CD8-positive, alpha-beta memory T cell (primary cell): ENCODE measurements around the gene SPRED2. TPM values are rescaled to one million over a fixed set of nuclear protein-coding genes. Genes with fewer than 3 reads are reported as not detected.

ENCODE experiments used
- CTCF ChIA-PET: fragments of 350-600 bp; sonication (Branson Sonifier 250); formaldehyde crosslinking; loops from one replicate; lab custom pipeline; 2021; ENCODE audit warnings: antibody characterized with exemption; lab: Charles Lee
- POLR2A ChIA-PET: fragments of 350-600 bp; sonication (Branson Sonifier 250); formaldehyde crosslinking; loops from one replicate; lab custom pipeline; 2021; ENCODE audit warnings: antibody characterized with exemption; lab: Charles Lee
- DNase-seq, 5 donors: peaks; one replicate each; pipeline versions ENCODE4 v3.0.0 to v3.0.0-alpha.2; 2020 to 2022; ENCODE audit warnings: mixed read lengths in 1 of 5
- H3K27ac ChIP-seq: one replicate; pipeline ENCODE4 v1.7.0; 2013; ENCODE audit warnings: low read depth, mild to moderate bottlenecking, low read length, moderate library complexity
- H3K27me3 ChIP-seq: 2 replicates; pipeline ENCODE4 v1.7.0; 2013; ENCODE audit warnings: low read length, mild to moderate bottlenecking; ENCODE audit not compliant: insufficient read depth, poor library complexity, severe bottlenecking
- H3K36me3 ChIP-seq: 2 replicates; pipeline ENCODE4 v1.7.0; 2013; ENCODE audit warnings: mild to moderate bottlenecking, low read length, moderate library complexity; ENCODE audit not compliant: insufficient read depth
- H3K4me1 ChIP-seq: 2 replicates; pipeline ENCODE4 v1.7.0; 2013; ENCODE audit warnings: mild to moderate bottlenecking, low read length, moderate library complexity; ENCODE audit not compliant: insufficient read depth
- H3K4me3 ChIP-seq: 2 replicates; pipeline ENCODE4 v1.7.0; 2013; ENCODE audit warnings: mild to moderate bottlenecking, low read length
- H3K9me3 ChIP-seq: 2 replicates; pipeline ENCODE4 v1.7.0; 2013; ENCODE audit warnings: mild to moderate bottlenecking, low read length
- H3K27ac Mint-ChIP-seq, 8 donors: one replicate each; pipeline ENCODE4 v1.8.0; 2020 to 2021; ENCODE audit warnings: mixed read lengths in 8 of 8, mild to moderate bottlenecking in 6 of 8, inconsistent platforms in 3 of 8, moderate library complexity in 3 of 8
- H3K27me3 Mint-ChIP-seq, 2 donors: one replicate each; pipeline ENCODE4 v1.8.0; 2020 to 2021; ENCODE audit warnings: mixed read lengths in 2 of 2, mild to moderate bottlenecking in 1 of 2, moderate library complexity in 1 of 2
- H3K36me3 Mint-ChIP-seq, 3 donors: one replicate each; pipeline ENCODE4 v1.8.0; 2020 to 2021; ENCODE audit warnings: mixed read lengths in 3 of 3, inconsistent platforms in 1 of 3, mild to moderate bottlenecking in 1 of 3
- H3K4me1 Mint-ChIP-seq, 3 donors: one replicate each; pipeline ENCODE4 v1.8.0; 2020 to 2021; ENCODE audit warnings: mixed read lengths in 3 of 3, inconsistent platforms in 1 of 3, mild to moderate bottlenecking in 1 of 3
- H3K4me3 Mint-ChIP-seq, 7 donors: one replicate each; pipeline ENCODE4 v1.8.0; 2020 to 2021; ENCODE audit warnings: mixed read lengths in 7 of 7, mild to moderate bottlenecking in 6 of 7, moderate library complexity in 4 of 7, inconsistent platforms in 2 of 7
- H3K9me3 Mint-ChIP-seq, 5 donors: one replicate each; pipeline ENCODE4 v1.8.0; 2020 to 2022; ENCODE audit warnings: mixed read lengths in 5 of 5, mild to moderate bottlenecking in 3 of 5, moderate library complexity in 2 of 5, inconsistent platforms in 1 of 5
- polyA plus RNA-seq: library from polyadenylated mRNA; unstranded; fragments of 300-500 nt; fragmentation: Illumina TruSeq; gene quantifications from one replicate; pipeline ENCODE4 v1.2.3, GENCODE V29; 2021
- total RNA-seq, 2 experiments: library from RNA; stranded (reverse); gene quantifications; one replicate each; pipeline ENCODE4 v1.2.3, GENCODE V29; 2021

Gene SPRED2
- total and polyA plus RNA-seq, 3 experiments from 2014 or later: 1.3 to 4.0 (median 3.0) TPM

- no peaks in the 10 kb centered on the region for H3K9me3 ChIP-seq
- no peak overlapping the region for H3K27ac ChIP-seq
- Mint-ChIP-seq H3K4me3 (no peak overlapping the region), H3K9me3 (no peaks in the 10 kb centered on the region), H3K27ac (no peak overlapping the region), H3K27me3 (peaks cover 4 to 5% of the 10 kb centered on the region in 2 donors), H3K4me1 (no peaks in the 10 kb centered on the region), H3K36me3 (peaks cover 0 to 14% (median 0%) of the 10 kb centered on the region in 3 donors)
- ChIA-PET CTCF (interaction anchor here (0.7 kb wide), 1 partner anchor 17 kb away, joined by 3 read pairs; no protein-coding TSS in a partner anchor), POLR2A (no interaction called here)
- no peaks in the 10 kb centered on the region for H3K4me1 ChIP-seq
- H3K4me3 ChIP-seq: no peak overlapping the region
- DNase-seq: no peak
- H3K27me3 ChIP-seq: no peaks in the 10 kb centered on the region
- H3K36me3 ChIP-seq: no peaks in the 10 kb centered on the region
Observed at GRCh38 chr2:65350651-65351056, 81.7 kb downstream of the SPRED2 start.

- Histone ChIP-seq H3K9me3 (no peaks in the 10 kb centered on the region), H3K27me3 (no peaks in the 10 kb centered on the region), H3K36me3 (no peaks in the 10 kb centered on the region), H3K4me1 (no peaks in the 10 kb centered on the region), H3K4me3 (no peak overlapping the region), H3K27ac (no peak overlapping the region)
- Mint-ChIP-seq H3K4me1 (no peaks in the 10 kb centered on the region), H3K27ac (peak overlapping the region in 1 of 8 donors; percentile 4), H3K9me3 (no peaks in the 10 kb centered on the region), H3K27me3 (peaks cover 4 to 5% of the 10 kb centered on the region in 2 donors), H3K4me3 (no peak overlapping the region), H3K36me3 (peaks cover 0 to 14% (median 0%) of the 10 kb centered on the region in 3 donors)
- ChIA-PET POLR2A (no interaction called here), CTCF (no interaction called here)
- no peak for DNase-seq
Observed at GRCh38 chr2:65349863-65350262, 82.5 kb downstream of the SPRED2 start.

GRCh38 chr2:65347913-65348312 lies 84.5 kb downstream of the SPRED2 start:
- Mint-ChIP-seq H3K36me3 (peaks cover 0 to 14% (median 0%) of the 10 kb centered on the region in 3 donors), H3K9me3 (no peaks in the 10 kb centered on the region), H3K4me3 (no peak overlapping the region), H3K4me1 (peaks cover 0 to 3% (median 0%) of the 10 kb centered on the region in 3 donors), H3K27ac (no peak overlapping the region), H3K27me3 (peaks cover 4 to 5% of the 10 kb centered on the region in 2 donors)
- no peak overlapping the region for H3K27ac ChIP-seq
- CTCF ChIA-PET: no interaction called here
- H3K4me3 ChIP-seq: no peak overlapping the region
- DNase-seq: no peak
- no peaks in the 10 kb centered on the region for H3K27me3 ChIP-seq
- H3K4me1 ChIP-seq: no peaks in the 10 kb centered on the region
- POLR2A ChIA-PET: no interaction called here
- no peaks in the 10 kb centered on the region for H3K9me3 ChIP-seq
- H3K36me3 ChIP-seq: no peaks in the 10 kb centered on the region

GRCh38 chr2:65345631-65346030 lies 86.8 kb downstream of the SPRED2 start:
- no peak overlapping the region for H3K27ac ChIP-seq
- ChIA-PET POLR2A (no interaction called here), CTCF (no interaction called here)
- no peaks in the 10 kb centered on the region for H3K9me3 Mint-ChIP-seq
- no peaks in the 10 kb centered on the region for H3K9me3 ChIP-seq
- DNase-seq: no peak
- no peaks in the 10 kb centered on the region for H3K36me3 ChIP-seq
- H3K4me1 Mint-ChIP-seq: peaks cover 0 to 3% (median 0%) of the 10 kb centered on the region in 3 donors
- H3K27ac Mint-ChIP-seq: no peak overlapping the region
- H3K36me3 Mint-ChIP-seq: peaks cover 0 to 14% (median 0%) of the 10 kb centered on the region in 3 donors
- H3K4me3 Mint-ChIP-seq: no peak overlapping the region
- no peak overlapping the region for H3K4me3 ChIP-seq
- H3K27me3 Mint-ChIP-seq: peaks cover 2 to 5% of the 10 kb centered on the region in 2 donors
- no peaks in the 10 kb centered on the region for H3K27me3 ChIP-seq
- no peaks in the 10 kb centered on the region for H3K4me1 ChIP-seq

GRCh38 chr2:65344689-65345088 lies 87.7 kb downstream of the SPRED2 start:
- Histone ChIP-seq H3K27ac (no peak overlapping the region), H3K4me3 (no peak overlapping the region), H3K27me3 (no peaks in the 10 kb centered on the region), H3K4me1 (no peaks in the 10 kb centered on the region), H3K36me3 (no peaks in the 10 kb centered on the region), H3K9me3 (no peaks in the 10 kb centered on the region)
- H3K4me1 Mint-ChIP-seq: peaks cover 0 to 3% (median 0%) of the 10 kb centered on the region in 3 donors
- peaks cover 2 to 5% of the 10 kb centered on the region in 2 donors for H3K27me3 Mint-ChIP-seq
- ChIA-PET POLR2A (no interaction called here), CTCF (no interaction called here)
- H3K27ac Mint-ChIP-seq: no peak overlapping the region
- H3K4me3 Mint-ChIP-seq: peak overlapping the region in 3 of 7 donors; percentile 13 to 80 (median 35)
- H3K36me3 Mint-ChIP-seq: peaks cover 0 to 14% (median 0%) of the 10 kb centered on the region in 3 donors
- no peak for DNase-seq
- no peaks in the 10 kb centered on the region for H3K9me3 Mint-ChIP-seq

GRCh38 chr2:65344182-65344581 lies 88.2 kb downstream of the SPRED2 start:
- H3K4me1 Mint-ChIP-seq: peaks cover 0 to 3% (median 0%) of the 10 kb centered on the region in 3 donors
- H3K4me1 ChIP-seq: no peaks in the 10 kb centered on the region
- ChIA-PET POLR2A (no interaction called here), CTCF (no interaction called here)
- peaks cover 2 to 5% of the 10 kb centered on the region in 2 donors for H3K27me3 Mint-ChIP-seq
- no peaks in the 10 kb centered on the region for H3K9me3 ChIP-seq
- H3K36me3 Mint-ChIP-seq: peaks cover 0 to 14% (median 0%) of the 10 kb centered on the region in 3 donors
- no peak for DNase-seq
- H3K4me3 ChIP-seq: no peak overlapping the region
- peak overlapping the region in 2 of 7 donors; percentile 35 to 80 for H3K4me3 Mint-ChIP-seq
- H3K36me3 ChIP-seq: no peaks in the 10 kb centered on the region
- H3K27ac ChIP-seq: no peak overlapping the region
- H3K27ac Mint-ChIP-seq: no peak overlapping the region
- H3K27me3 ChIP-seq: no peaks in the 10 kb centered on the region
- no peaks in the 10 kb centered on the region for H3K9me3 Mint-ChIP-seq

GRCh38 chr2:65343386-65343785 lies 89.0 kb downstream of the SPRED2 start:
- Mint-ChIP-seq H3K36me3 (peaks cover 0 to 14% (median 0%) of the 10 kb centered on the region in 3 donors), H3K27me3 (peaks cover 2 to 5% of the 10 kb centered on the region in 2 donors), H3K27ac (no peak overlapping the region), H3K9me3 (no peaks in the 10 kb centered on the region), H3K4me3 (no peak overlapping the region), H3K4me1 (peaks cover 0 to 3% (median 0%) of the 10 kb centered on the region in 3 donors)
- H3K36me3 ChIP-seq: no peaks in the 10 kb centered on the region
- H3K27ac ChIP-seq: no peak overlapping the region
- DNase-seq: no peak
- ChIA-PET POLR2A (no interaction called here), CTCF (no interaction called here)
- no peak overlapping the region for H3K4me3 ChIP-seq
- H3K9me3 ChIP-seq: no peaks in the 10 kb centered on the region
- H3K4me1 ChIP-seq: no peaks in the 10 kb centered on the region
- H3K27me3 ChIP-seq: no peaks in the 10 kb centered on the region

- CTCF ChIA-PET: no interaction called here
- peaks cover 0 to 1% of the 10 kb centered on the region in 2 donors for H3K27me3 Mint-ChIP-seq
Observed at GRCh38 chr2:65340898-65341681, 91.3 kb downstream of the SPRED2 start.

More at GRCh38 chr2:65340898-65341681, 91.3 kb downstream of the SPRED2 start:
- Histone ChIP-seq H3K27ac (no peak overlapping the region), H3K9me3 (no peaks in the 10 kb centered on the region), H3K4me1 (no peaks in the 10 kb centered on the region), H3K4me3 (no peak overlapping the region), H3K27me3 (no peaks in the 10 kb centered on the region), H3K36me3 (no peaks in the 10 kb centered on the region)
- Mint-ChIP-seq H3K4me1 (peaks cover 0 to 3% (median 0%) of the 10 kb centered on the region in 3 donors), H3K9me3 (no peaks in the 10 kb centered on the region), H3K27ac (no peak overlapping the region), H3K4me3 (no peak overlapping the region), H3K36me3 (no peaks in the 10 kb centered on the region)
- POLR2A ChIA-PET: no interaction called here
- DNase-seq: no peak
